ENCODE results near the gene ASB12. TPM values are rescaled to one million over a fixed set of nuclear protein-coding genes. Genes with fewer than 3 reads are reported as not detected.

ASB12 gene
- total and polyA plus RNA-seq, 10 of the 15 experiments (the other 5 are each of a cell fraction or from before 2014, with no cell fraction given): 0.07 to 0.35 (median 0.14) TPM; not detected in 6

DNA sequence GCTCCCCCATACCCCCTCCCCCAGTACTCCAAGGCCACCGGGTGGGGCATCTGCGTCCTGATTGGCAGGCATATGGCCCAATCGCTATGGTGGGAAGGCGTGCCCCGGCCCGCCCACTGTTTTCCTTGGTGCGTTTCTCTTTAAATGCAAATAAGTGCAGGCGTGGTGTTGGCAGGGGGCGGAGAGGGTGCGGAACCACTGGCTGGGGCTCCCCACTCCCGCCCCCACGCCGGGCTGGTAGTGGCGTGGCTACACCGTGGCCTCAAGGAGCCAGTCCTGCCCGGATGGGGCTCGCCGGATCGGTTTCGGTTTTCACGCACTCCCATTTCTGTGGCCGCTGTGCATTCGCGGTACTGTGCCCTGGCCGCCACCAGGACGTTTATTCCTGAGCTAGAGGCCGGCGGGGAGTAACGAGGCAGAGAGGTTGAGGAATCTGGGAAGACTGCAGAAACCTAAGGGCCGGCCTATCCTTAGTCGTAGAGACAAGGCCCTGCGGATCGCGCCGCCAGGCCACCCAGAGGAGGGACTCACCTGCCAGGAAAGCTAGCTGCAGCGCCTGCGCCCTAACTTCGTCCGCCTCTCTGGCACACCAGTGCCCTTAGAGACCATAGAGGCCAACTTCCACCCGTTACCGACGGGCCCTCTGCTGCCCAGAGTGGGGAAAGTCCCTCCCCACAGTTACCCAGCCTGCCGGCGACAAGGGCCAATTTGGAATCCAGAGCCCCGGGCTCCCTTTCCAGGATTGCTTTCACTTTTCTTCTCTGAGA, 24.5 kb downstream of the ASB12 start (continued):
- TF ChIP-seq, protein P1, sequence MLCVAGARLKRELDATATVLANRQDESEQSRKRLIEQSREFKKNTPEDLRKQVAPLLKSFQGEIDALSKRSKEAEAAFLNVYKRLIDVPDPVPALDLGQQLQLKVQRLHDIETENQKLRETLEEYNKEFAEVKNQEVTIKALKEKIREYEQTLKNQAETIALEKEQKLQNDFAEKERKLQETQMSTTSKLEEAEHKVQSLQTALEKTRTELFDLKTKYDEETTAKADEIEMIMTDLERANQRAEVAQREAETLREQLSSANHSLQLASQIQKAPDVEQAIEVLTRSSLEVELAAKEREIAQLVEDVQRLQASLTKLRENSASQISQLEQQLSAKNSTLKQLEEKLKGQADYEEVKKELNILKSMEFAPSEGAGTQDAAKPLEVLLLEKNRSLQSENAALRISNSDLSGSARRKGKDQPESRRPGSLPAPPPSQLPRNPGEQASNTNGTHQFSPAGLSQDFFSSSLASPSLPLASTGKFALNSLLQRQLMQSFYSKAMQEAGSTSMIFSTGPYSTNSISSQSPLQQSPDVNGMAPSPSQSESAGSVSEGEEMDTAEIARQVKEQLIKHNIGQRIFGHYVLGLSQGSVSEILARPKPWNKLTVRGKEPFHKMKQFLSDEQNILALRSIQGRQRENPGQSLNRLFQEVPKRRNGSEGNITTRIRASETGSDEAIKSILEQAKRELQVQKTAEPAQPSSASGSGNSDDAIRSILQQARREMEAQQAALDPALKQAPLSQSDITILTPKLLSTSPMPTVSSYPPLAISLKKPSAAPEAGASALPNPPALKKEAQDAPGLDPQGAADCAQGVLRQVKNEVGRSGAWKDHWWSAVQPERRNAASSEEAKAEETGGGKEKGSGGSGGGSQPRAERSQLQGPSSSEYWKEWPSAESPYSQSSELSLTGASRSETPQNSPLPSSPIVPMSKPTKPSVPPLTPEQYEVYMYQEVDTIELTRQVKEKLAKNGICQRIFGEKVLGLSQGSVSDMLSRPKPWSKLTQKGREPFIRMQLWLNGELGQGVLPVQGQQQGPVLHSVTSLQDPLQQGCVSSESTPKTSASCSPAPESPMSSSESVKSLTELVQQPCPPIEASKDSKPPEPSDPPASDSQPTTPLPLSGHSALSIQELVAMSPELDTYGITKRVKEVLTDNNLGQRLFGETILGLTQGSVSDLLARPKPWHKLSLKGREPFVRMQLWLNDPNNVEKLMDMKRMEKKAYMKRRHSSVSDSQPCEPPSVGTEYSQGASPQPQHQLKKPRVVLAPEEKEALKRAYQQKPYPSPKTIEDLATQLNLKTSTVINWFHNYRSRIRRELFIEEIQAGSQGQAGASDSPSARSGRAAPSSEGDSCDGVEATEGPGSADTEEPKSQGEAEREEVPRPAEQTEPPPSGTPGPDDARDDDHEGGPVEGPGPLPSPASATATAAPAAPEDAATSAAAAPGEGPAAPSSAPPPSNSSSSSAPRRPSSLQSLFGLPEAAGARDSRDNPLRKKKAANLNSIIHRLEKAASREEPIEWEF (IDR thresholded peaks at IDR 0.05; ENCODE audit: insufficient replicate concordance, low read depth, low read length): no peak
- TF ChIP-seq, protein P2, sequence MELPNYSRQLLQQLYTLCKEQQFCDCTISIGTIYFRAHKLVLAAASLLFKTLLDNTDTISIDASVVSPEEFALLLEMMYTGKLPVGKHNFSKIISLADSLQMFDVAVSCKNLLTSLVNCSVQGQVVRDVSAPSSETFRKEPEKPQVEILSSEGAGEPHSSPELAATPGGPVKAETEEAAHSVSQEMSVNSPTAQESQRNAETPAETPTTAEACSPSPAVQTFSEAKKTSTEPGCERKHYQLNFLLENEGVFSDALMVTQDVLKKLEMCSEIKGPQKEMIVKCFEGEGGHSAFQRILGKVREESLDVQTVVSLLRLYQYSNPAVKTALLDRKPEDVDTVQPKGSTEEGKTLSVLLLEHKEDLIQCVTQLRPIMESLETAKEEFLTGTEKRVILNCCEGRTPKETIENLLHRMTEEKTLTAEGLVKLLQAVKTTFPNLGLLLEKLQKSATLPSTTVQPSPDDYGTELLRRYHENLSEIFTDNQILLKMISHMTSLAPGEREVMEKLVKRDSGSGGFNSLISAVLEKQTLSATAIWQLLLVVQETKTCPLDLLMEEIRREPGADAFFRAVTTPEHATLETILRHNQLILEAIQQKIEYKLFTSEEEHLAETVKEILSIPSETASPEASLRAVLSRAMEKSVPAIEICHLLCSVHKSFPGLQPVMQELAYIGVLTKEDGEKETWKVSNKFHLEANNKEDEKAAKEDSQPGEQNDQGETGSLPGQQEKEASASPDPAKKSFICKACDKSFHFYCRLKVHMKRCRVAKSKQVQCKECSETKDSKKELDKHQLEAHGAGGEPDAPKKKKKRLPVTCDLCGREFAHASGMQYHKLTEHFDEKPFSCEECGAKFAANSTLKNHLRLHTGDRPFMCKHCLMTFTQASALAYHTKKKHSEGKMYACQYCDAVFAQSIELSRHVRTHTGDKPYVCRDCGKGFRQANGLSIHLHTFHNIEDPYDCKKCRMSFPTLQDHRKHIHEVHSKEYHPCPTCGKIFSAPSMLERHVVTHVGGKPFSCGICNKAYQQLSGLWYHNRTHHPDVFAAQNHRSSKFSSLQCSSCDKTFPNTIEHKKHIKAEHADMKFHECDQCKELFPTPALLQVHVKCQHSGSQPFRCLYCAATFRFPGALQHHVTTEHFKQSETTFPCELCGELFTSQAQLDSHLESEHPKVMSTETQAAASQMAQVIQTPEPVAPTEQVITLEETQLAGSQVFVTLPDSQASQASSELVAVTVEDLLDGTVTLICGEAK (IDR thresholded peaks at IDR 0.05; ENCODE audit: borderline replicate concordance): no peak
- TF ChIP-seq SMAD1 (IDR thresholded peaks at IDR 0.05; ENCODE audit: low read depth, partially characterized antibody) (no peak), NFYB (IDR thresholded peaks at IDR 0.05; ENCODE audit: insufficient read depth, low read depth, low read length) (peak; percentile 78; the same call in 1 of the 2 replicates), ZNF622 (IDR thresholded peaks at IDR 0.05) (no peak), TAF1 (IDR thresholded peaks at IDR 0.05; ENCODE audit: borderline replicate concordance, low read depth, low read length) (peak; percentile 23; the same call in 1 of the 2 replicates), YBX1 (IDR thresholded peaks at IDR 0.05) (no peak), CBX5 (IDR thresholded peaks at IDR 0.05; ENCODE audit: low read depth) (no peak; the same call in 1 of the 2 replicates), SMC3 (IDR thresholded peaks at IDR 0.05; ENCODE audit: borderline replicate concordance, low read length) (no peak), ETV6 (conservative IDR thresholded peaks at IDR 0.05 in 1 of 2, IDR thresholded peaks at IDR 0.05 in 1 of 2; ENCODE audit: borderline replicate concordance in 1 of 2, low read depth in 1 of 2) (no peak), EGR1 (IDR thresholded peaks at IDR 0.05; ENCODE audit: borderline replicate concordance in 1 of 2, low read depth in 2 of 2, low read length in 2 of 2) (peak in 1 of 2 experiments; percentile 68; a peak in 2 of 3 replicates), SUZ12 (IDR thresholded peaks at IDR 0.05; ENCODE audit: unreplicated experiment) (no peak)
- TF ChIP-seq, protein P3, sequence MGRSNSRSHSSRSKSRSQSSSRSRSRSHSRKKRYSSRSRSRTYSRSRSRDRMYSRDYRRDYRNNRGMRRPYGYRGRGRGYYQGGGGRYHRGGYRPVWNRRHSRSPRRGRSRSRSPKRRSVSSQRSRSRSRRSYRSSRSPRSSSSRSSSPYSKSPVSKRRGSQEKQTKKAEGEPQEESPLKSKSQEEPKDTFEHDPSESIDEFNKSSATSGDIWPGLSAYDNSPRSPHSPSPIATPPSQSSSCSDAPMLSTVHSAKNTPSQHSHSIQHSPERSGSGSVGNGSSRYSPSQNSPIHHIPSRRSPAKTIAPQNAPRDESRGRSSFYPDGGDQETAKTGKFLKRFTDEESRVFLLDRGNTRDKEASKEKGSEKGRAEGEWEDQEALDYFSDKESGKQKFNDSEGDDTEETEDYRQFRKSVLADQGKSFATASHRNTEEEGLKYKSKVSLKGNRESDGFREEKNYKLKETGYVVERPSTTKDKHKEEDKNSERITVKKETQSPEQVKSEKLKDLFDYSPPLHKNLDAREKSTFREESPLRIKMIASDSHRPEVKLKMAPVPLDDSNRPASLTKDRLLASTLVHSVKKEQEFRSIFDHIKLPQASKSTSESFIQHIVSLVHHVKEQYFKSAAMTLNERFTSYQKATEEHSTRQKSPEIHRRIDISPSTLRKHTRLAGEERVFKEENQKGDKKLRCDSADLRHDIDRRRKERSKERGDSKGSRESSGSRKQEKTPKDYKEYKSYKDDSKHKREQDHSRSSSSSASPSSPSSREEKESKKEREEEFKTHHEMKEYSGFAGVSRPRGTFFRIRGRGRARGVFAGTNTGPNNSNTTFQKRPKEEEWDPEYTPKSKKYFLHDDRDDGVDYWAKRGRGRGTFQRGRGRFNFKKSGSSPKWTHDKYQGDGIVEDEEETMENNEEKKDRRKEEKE (IDR thresholded peaks at IDR 0.05): no peak
- TF ChIP-seq, protein P4, sequence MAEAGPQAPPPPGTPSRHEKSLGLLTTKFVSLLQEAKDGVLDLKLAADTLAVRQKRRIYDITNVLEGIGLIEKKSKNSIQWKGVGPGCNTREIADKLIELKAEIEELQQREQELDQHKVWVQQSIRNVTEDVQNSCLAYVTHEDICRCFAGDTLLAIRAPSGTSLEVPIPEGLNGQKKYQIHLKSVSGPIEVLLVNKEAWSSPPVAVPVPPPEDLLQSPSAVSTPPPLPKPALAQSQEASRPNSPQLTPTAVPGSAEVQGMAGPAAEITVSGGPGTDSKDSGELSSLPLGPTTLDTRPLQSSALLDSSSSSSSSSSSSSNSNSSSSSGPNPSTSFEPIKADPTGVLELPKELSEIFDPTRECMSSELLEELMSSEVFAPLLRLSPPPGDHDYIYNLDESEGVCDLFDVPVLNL (IDR thresholded peaks at IDR 0.05; ENCODE audit: low read depth, low read length): no peak

All from GM12878 (cell line).